MM.1S (cell line): Measurements from ENCODE around the gene FN3KRP.

Experiments used
- DNase-seq: peaks from one replicate; pipeline ENCODE4 v3.0.0-alpha.2; 2015
- H2AFZ ChIP-seq: fragments of 300-600 bp; sonication (generic); 2 replicates; pipeline ENCODE4 v1.6.0; 2016; ENCODE audit warnings: antibody characterized with exemption, low read length
- H3F3A ChIP-seq: fragments of 300-600 bp; sonication (generic); 2 replicates; pipeline ENCODE4 v1.6.1; 2016; ENCODE audit warnings: mild to moderate bottlenecking, antibody characterized with exemption, low read length, moderate library complexity, mixed read lengths; ENCODE audit not compliant: insufficient read depth
- H3K27ac ChIP-seq: fragments of 300-600 bp; sonication (generic); 2 replicates; pipeline ENCODE4 v1.5.1; 2016; ENCODE audit warnings: mild to moderate bottlenecking, low read length
- H3K27me3 ChIP-seq: fragments of 300-600 bp; sonication (generic); replicated peaks from 2 replicates; pipeline ENCODE4 v1.6.0; 2016; ENCODE audit warnings: low read length; ENCODE audit not compliant: insufficient read depth
- H3K36me3 ChIP-seq: fragments of 300-600 bp; sonication (generic); replicated peaks from 2 replicates; pipeline ENCODE4 v1.6.1; 2016; ENCODE audit warnings: mild to moderate bottlenecking, low read length, mixed read lengths; ENCODE audit not compliant: insufficient read depth
- H3K4me1 ChIP-seq: fragments of 300-600 bp; sonication (generic); 2 replicates; pipeline ENCODE4 v1.6.1; 2016; ENCODE audit warnings: low read length, mixed read lengths
- H3K4me2 ChIP-seq: fragments of 300-600 bp; sonication (generic); 2 replicates; pipeline ENCODE4 v1.6.0; 2016; ENCODE audit warnings: low read depth, low read length
- H3K4me3 ChIP-seq: fragments of 300-600 bp; sonication (generic); 2 replicates; pipeline ENCODE4 v1.5.1; 2016; ENCODE audit warnings: low read length, mixed read lengths
- H3K79me2 ChIP-seq: fragments of 300-600 bp; sonication (generic); 2 replicates; pipeline ENCODE4 v1.6.1; 2016; ENCODE audit warnings: mixed run types, low read length, mixed read lengths
- H3K9ac ChIP-seq: fragments of 300-600 bp; sonication (generic); 2 replicates; pipeline ENCODE4 v1.6.1; 2016; ENCODE audit warnings: low read length, mixed read lengths
- H3K9me2 ChIP-seq: fragments of 300-600 bp; sonication (generic); replicated peaks from 2 replicates; pipeline ENCODE4 v1.6.1; 2016; ENCODE audit warnings: mild to moderate bottlenecking, low read length, mixed read lengths; ENCODE audit not compliant: insufficient read depth
- H3K9me3 ChIP-seq: fragments of 300-600 bp; sonication (generic); replicated peaks from 2 replicates; pipeline ENCODE4 v1.6.1; 2016; ENCODE audit warnings: mild to moderate bottlenecking, low read length, mixed read lengths; ENCODE audit not compliant: insufficient read depth
- H4K20me1 ChIP-seq: fragments of 300-600 bp; sonication (generic); 2 replicates; pipeline ENCODE4 v1.6.1; 2016; ENCODE audit warnings: mild to moderate bottlenecking, low read length, moderate library complexity, mixed read lengths; ENCODE audit not compliant: insufficient read depth
- EZH2 ChIP-seq: fragments of 300-600 bp; sonication (generic); optimal IDR thresholded peaks from 2 replicates; pipeline ENCODE3; 2017; ENCODE audit warnings: low read depth, mild to moderate bottlenecking, antibody characterized with exemption, low read length, mixed read lengths
- EZH2phosphoT487 ChIP-seq: fragments of 300-600 bp; sonication (generic); IDR thresholded peaks from 2 replicates; pipeline ENCODE4 v1.6.1; 2018; ENCODE audit warnings: antibody characterized with exemption, low read length
- TF ChIP-seq, protein P1 (sequence below): fragments of 300-600 bp; sonication (generic); IDR thresholded peaks from 2 replicates; pipeline ENCODE4 v1.5.1; 2016; ENCODE audit warnings: antibody characterized with exemption, low read length, mixed read lengths

FN3KRP gene, protein sequence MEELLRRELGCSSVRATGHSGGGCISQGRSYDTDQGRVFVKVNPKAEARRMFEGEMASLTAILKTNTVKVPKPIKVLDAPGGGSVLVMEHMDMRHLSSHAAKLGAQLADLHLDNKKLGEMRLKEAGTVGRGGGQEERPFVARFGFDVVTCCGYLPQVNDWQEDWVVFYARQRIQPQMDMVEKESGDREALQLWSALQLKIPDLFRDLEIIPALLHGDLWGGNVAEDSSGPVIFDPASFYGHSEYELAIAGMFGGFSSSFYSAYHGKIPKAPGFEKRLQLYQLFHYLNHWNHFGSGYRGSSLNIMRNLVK

DNA sequence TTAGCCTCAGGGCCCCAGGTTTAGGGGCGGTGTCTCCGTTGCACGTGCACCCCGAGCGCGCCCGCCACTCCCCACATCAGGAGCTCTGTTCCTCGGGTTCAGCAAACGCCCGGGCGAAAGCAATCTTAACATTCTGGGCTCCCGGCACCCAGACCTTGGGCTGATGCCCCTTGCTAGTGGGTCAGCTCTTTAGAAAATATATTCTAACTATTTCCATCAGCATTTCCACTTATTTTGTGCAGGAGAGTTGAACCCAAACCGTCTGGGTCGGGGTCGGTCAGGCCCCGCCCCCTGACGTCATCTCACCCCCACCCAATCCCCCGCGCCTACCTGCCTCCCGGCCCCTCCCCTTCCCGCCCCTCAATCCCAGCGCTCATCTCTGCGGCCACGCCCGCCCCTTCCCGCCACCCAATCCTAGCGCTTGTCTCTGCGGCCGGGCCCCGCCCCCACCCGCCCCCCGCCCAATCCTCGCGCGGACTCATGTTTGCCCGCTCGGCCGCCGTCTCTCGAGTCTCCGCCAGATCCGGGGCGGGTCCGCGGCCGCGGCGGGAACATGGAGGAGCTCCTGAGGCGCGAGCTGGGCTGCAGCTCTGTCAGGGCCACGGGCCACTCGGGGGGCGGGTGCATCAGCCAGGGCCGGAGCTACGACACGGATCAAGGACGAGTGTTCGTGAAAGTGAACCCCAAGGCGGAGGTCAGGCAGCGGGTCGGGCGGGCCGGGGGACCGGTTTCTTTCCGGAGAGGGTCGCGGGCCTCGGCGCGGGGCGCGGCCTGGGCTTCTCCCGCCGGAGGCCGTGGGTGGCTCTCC is at the start of gene FN3KRP:
TSS of gene FN3KRP (plus strand) at position 504 of the 808 bp plus-strand sequence. CDS start at position 554, 50 bp downstream.
- H2AFZ ChIP-seq = peak within 1 kb of the TSS; percentile 95
- peak within 1 kb of the TSS; percentile 48; the same call in 1 of the 2 replicates for H3K27ac ChIP-seq
- peaks cover 28% of the 10 kb centered on the region for H3K79me2 ChIP-seq
- TF ChIP-seq, protein P1, sequence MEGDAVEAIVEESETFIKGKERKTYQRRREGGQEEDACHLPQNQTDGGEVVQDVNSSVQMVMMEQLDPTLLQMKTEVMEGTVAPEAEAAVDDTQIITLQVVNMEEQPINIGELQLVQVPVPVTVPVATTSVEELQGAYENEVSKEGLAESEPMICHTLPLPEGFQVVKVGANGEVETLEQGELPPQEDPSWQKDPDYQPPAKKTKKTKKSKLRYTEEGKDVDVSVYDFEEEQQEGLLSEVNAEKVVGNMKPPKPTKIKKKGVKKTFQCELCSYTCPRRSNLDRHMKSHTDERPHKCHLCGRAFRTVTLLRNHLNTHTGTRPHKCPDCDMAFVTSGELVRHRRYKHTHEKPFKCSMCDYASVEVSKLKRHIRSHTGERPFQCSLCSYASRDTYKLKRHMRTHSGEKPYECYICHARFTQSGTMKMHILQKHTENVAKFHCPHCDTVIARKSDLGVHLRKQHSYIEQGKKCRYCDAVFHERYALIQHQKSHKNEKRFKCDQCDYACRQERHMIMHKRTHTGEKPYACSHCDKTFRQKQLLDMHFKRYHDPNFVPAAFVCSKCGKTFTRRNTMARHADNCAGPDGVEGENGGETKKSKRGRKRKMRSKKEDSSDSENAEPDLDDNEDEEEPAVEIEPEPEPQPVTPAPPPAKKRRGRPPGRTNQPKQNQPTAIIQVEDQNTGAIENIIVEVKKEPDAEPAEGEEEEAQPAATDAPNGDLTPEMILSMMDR = no peak
- TF ChIP-seq EZH2 (no peak), EZH2phosphoT487 (no peak)
- no peaks in the 10 kb centered on the region; the same call in 1 of the 2 replicates for H3F3A ChIP-seq
- H3K9ac ChIP-seq = peak within 1 kb of the TSS; percentile 79
- no peaks in the 10 kb centered on the region for H3K9me2 ChIP-seq
- no peaks in the 10 kb centered on the region for H3K27me3 ChIP-seq
- H3K4me1 ChIP-seq = peaks cover 6% of the 10 kb centered on the region
- H3K36me3 ChIP-seq = peaks cover 4% of the 10 kb centered on the region
- peak within 1 kb of the TSS; percentile 85 for H3K4me2 ChIP-seq
- H3K4me3 ChIP-seq = peak within 1 kb of the TSS; percentile 95
- no peaks in the 10 kb centered on the region for H3K9me3 ChIP-seq
- no peaks in the 10 kb centered on the region for H4K20me1 ChIP-seq
- DNase-seq = peak; percentile 96

DNA sequence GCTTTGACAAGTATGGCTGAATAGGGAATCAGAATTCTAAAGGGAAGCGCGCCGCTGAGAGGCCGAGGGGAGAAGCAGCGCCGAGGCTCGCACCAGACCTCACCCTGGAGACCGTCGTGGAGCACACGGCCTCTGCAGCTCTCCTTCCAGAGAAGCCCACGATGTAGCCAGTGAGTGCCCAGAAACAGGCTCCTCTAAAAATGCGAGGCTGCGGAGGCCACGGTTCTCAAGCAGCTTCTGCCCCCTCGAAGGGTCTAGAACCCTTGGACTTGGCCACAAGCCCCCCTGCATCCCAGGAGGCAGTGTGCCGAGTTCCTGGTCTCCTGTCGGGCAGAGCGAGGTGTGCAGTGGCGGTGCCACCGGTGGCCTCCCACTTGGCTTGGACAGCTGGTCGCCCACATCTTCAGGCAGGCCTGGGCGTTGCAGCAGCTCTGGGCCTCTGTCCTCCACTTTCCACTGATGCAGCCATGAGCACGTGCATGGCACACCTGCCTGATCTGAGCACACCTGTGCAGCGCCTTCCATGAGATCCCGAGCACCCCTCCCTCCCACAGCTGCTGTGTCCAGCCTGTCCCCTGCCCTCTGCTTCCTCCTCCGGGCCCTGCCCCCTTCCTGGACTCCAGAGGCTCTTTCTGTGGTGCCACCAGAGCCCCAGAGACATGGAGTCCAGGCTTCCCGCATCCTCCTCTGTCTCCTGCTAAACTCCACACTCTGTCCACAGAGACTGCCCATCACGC is 49.4 kb upstream of the FN3KRP start:
- TF ChIP-seq, protein P1 = no peak
- TF ChIP-seq EZH2 (no peak), EZH2phosphoT487 (no peak)
- no peak overlapping the region for H3K9ac ChIP-seq
- no peak overlapping the region for H3K27ac ChIP-seq

DNA sequence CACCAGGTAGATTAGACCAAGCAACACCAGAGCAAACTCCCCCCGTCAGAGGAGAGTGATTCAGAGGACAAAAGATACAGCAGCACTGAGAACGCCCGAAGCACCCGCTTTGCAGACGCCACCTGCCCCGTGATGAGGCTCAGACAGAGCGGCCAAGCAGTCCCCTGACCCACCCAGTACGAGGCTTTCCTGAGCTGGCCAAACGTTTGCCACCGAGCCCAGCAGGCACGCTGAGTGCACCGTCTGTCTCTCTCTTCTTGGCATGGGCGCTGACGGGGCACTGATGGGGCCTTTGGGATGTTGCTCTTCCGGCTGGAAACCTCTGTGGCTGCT is 48.9 kb upstream of the FN3KRP start:
- Histone ChIP-seq H3K4me1 (no peaks in the 10 kb centered on the region), H3K4me3 (no peak overlapping the region), H3K4me2 (no peak overlapping the region), H3K9ac (no peak overlapping the region), H3K27me3 (no peaks in the 10 kb centered on the region), H3K27ac (no peak overlapping the region), H3K36me3 (no peaks in the 10 kb centered on the region), H3K79me2 (no peaks in the 10 kb centered on the region), H3K9me2 (no peaks in the 10 kb centered on the region), H3K9me3 (no peaks in the 10 kb centered on the region), H4K20me1 (no peaks in the 10 kb centered on the region), H2AFZ (no peak overlapping the region), H3F3A (no peaks in the 10 kb centered on the region)
- DNase-seq = no peak
- TF ChIP-seq EZH2 (no peak), EZH2phosphoT487 (no peak)
- TF ChIP-seq, protein P1 = no peak

More for the DNA sequence above, 49.4 kb upstream of the FN3KRP start:
- DNase-seq = no peak
- H3K4me3 ChIP-seq = no peak overlapping the region
- no peaks in the 10 kb centered on the region for H3F3A ChIP-seq
- H3K27me3 ChIP-seq = no peaks in the 10 kb centered on the region
- no peaks in the 10 kb centered on the region for H4K20me1 ChIP-seq
- no peak overlapping the region for H3K4me2 ChIP-seq
- H3K79me2 ChIP-seq = no peaks in the 10 kb centered on the region
- H3K9me3 ChIP-seq = no peaks in the 10 kb centered on the region
- H3K36me3 ChIP-seq = no peaks in the 10 kb centered on the region
- no peaks in the 10 kb centered on the region for H3K4me1 ChIP-seq
- H2AFZ ChIP-seq = no peak overlapping the region
- no peaks in the 10 kb centered on the region for H3K9me2 ChIP-seq
